Stomach (tissue), 4 donors: ENCODE data around the gene SPTSSB.

ENCODE experiments used
- POLR2A ChIP-seq, 4 donors: fragments of 450-650 bp; IDR thresholded peaks; one replicate each; pipeline ENCODE4 v1.6.1; 2016; ENCODE audit warnings: antibody characterized with exemption in 4 of 4, control low read depth in 2 of 4, mild to moderate bottlenecking in 1 of 4, moderate library complexity in 1 of 4
- POLR2AphosphoS5 ChIP-seq, 3 donors: sonication (generic); formaldehyde crosslinking; IDR thresholded peaks; one replicate each; pipeline ENCODE4 v1.6.1; 2016; ENCODE audit warnings: antibody characterized with exemption in 3 of 3
- TF ChIP-seq, protein P1 (sequence below), 7 experiments: fragments of 450-650 bp in 4 of 7; fragments of 200-600 bp in 3 of 7; sonication (generic) in 3 of 7; IDR thresholded peaks; one replicate each; pipeline ENCODE4 v1.5.1; 2016 to 2019; ENCODE audit warnings: antibody characterized with exemption in 7 of 7, control low read depth in 2 of 7, mild to moderate bottlenecking in 1 of 7

GRCh38 chr3:161393310-161393709 is 22.0 kb upstream of the SPTSSB start:
- TF ChIP-seq, protein P1, sequence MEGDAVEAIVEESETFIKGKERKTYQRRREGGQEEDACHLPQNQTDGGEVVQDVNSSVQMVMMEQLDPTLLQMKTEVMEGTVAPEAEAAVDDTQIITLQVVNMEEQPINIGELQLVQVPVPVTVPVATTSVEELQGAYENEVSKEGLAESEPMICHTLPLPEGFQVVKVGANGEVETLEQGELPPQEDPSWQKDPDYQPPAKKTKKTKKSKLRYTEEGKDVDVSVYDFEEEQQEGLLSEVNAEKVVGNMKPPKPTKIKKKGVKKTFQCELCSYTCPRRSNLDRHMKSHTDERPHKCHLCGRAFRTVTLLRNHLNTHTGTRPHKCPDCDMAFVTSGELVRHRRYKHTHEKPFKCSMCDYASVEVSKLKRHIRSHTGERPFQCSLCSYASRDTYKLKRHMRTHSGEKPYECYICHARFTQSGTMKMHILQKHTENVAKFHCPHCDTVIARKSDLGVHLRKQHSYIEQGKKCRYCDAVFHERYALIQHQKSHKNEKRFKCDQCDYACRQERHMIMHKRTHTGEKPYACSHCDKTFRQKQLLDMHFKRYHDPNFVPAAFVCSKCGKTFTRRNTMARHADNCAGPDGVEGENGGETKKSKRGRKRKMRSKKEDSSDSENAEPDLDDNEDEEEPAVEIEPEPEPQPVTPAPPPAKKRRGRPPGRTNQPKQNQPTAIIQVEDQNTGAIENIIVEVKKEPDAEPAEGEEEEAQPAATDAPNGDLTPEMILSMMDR (IDR thresholded peaks at IDR 0.05) = no peak
- TF ChIP-seq POLR2AphosphoS5 (IDR thresholded peaks at IDR 0.05) (no peak), POLR2A (IDR thresholded peaks at IDR 0.05) (no peak)
